HG02840 (cell line): ENCODE data around the gene PTPRE.

Experiments used
- ATAC-seq: cut with Tn5 transposase; IDR thresholded peaks from one replicate; pipeline ENCODE4 v1.9.1; 2021; ENCODE audit warnings: mild to moderate bottlenecking, moderate library complexity, moderate number of reproducible peaks; ENCODE audit not compliant: unreplicated experiment, low FRiP score

Gene PTPRE

DNA sequence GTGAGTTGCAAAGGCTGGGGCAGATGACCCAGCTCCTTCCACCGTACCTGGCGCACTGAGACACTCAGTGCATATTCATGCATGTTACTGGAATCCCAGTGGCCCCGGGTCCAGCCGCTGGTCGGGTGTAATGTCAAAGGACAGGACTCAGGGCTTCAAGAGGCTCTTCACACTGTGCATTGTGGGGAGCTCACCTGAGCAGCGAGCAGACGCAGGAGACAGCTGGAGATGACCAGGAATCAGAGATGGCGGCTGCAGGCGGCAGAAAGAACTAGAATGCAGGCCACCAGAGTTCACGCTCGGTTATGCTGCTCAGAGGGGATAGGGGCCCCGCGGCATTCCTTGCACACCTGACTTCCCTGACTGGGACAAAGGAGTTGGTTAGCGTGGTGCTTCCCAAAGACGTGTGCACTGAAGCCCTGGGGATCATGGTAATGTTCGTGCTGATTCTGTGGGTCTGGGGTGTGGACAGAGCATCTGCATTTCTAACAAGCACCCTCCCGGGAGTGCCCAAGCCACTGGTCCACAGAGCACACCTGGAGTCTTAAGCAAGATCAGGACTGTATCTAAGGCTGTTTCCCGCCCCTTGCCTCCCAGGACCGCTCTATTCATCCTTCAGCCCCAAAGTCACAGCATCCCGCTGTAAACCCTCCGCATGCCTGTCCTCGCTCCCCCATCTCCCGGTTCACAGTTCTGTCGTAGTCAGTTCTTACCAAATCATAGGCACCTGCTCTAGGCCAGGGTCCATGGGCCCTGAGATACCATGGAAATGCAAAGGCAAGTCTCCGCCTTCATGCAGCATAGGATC lies 148.4 kb downstream of the PTPRE start:
- ATAC-seq, result no peak

- no peak for ATAC-seq
These were observed 149.6 kb downstream of the PTPRE start for GRCh38 chr10:128056303-128057050.

GRCh38 chr10:128058106-128058749 lies 151.3 kb downstream of the PTPRE start:
- no peak for ATAC-seq

- no peak for ATAC-seq
These were observed 151.8 kb downstream of the PTPRE start for GRCh38 chr10:128058750-128059134.

DNA sequence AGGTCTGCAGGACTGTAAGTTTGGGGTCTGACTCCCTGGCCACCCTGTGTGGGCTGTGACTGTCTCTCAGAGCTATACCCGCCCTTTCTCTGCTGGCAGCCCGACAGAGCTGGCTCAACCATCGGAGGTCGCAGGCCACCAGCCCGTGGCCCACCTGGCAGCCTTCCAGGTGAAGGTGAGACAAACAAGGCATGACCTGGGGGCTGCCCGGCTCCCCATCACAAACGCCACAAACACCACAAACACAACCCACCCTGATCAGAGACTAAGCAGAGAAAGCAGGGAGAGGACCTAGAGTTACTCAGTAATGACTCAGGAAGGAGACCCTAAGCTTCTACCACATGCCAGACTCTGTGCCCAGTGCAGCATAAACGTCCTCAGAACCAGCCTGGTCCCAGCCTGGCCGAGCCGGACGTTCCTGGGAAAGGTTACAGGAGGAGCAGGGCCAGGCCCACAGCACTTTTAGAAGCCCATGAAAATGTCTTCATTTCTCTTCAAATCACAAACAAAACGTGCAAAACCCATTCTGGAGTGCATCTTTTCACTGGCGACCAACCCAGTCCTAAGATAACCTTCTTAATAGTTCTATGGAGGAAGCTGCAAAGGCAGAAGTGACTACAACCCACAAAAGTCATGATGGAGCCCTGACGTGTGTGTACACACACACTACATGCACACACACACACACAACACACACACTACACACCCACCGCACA lies 152.5 kb downstream of the PTPRE start:
- no peak for ATAC-seq

DNA sequence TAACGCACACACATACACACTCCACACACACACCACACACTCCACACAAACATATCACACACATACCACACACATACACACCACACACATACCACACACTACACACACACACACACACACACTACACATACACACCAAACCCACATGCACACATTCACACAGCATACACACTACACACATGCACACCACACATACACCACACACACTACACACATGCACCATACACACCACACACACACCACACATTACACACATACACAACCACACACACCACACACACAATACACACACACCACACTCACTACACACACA lies 153.0 kb downstream of the PTPRE start:
- ATAC-seq, result no peak

- no peak for ATAC-seq
These were observed 153.7 kb downstream of the PTPRE start for GRCh38 chr10:128060341-128061250.

GRCh38 chr10:128061306-128062300 lies 154.7 kb downstream of the PTPRE start:
- ATAC-seq, result no peak

DNA sequence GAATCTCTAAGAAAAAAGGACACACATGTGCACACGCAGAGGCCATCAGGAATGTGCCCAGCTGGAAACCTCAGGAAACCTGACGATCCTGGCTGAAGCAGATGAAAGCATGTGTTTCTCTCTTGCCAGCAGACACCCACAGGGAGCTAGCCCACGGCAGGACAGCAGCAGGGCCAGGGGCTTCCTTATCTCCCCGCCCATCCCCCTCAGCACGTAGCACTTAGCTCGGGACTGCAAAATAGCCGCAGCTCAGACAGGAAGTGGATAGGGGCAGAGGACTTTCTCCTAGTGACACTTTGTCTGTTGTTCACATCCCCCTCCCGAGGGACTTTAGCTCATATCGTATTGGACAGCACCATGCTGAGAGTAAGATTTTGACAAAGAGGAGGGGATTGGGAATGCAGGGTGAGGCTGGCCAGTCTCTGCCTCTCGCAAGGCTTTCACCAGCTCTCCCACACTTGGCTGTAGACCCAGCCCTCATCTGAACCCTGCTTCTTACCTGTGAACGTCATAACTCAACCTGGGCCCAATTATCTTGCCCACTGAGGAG lies 155.5 kb downstream of the PTPRE start:
- no peak for ATAC-seq

DNA sequence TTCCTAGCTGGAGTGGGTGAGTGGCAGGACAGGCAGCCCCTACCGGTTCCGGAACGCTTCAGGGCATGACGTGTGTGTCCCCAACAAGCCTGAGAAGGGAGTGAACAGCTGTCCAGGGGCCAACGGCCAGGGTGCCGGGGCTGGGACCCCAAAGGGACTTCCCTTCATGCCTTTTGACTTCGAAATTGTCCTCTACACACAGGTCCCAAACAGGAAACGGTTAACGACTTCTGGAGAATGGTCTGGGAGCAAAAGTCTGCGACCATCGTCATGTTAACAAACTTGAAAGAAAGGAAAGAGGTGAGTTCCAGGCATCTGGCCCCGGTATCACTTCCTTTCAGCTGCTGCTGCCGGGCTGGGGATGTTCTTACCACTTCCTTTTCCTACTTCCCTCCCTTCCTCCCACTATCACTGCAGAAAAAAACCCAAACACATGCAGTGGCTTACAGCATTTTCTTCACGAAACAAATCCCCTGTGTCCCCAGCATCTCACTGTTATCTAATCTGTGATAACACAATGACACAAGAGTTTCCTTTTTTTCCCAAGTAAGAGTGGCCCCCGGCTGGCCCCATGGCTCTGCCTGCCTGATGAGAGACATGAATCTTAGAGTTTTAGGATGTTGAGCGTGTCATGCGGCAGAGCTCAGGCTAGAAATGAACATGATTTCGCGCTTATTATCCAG lies 156.1 kb downstream of the PTPRE start:
- ATAC-seq, result peak; percentile 52

- peak; percentile 34 for ATAC-seq
These were observed 156.8 kb downstream of the PTPRE start for GRCh38 chr10:128063736-128064107.

DNA sequence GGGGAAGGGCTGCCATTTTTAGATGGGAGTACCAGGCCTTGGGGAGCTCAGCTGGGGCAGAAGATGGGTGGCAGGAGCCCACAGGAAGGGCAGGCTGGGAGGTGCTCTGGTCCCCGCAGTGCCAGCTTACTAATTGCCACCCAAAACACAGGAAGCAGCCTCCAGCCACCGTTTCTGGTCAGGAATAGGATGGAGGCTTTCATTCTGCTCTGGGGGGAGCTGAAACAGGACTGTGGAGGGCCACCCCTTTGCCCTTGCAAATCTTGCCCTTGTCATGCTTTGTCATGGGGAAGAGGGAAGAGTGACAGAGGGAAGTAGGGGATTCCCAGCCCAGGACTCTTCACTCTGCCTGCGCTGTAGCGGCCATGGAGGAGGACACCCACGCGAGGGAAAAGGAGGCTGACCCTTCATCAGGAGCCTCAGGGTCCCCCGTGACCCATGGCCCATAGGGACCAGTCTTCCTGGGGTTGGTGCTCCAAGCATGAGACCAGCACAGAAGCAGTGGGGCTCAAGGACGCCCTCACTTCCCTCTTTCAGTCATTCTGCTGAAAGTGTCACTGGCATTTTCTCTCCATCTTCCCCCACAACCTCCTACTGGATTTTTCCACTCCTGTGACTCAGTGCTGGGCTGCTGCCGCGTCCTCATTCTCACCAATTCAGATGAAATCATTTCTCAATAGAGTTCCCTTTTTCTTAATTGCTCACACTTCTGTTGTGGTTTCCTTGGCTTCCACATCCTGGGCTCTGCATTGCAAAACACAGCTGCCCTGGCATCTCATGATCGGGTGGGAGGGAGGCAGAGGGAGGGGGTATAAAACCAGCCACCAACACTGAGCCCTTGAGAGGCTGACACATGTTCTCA lies 157.4 kb downstream of the PTPRE start:
- ATAC-seq, result peak; percentile 35

GRCh38 chr10:128064970-128065580 lies 158.2 kb downstream of the PTPRE start:
- peak; percentile 31 for ATAC-seq

DNA sequence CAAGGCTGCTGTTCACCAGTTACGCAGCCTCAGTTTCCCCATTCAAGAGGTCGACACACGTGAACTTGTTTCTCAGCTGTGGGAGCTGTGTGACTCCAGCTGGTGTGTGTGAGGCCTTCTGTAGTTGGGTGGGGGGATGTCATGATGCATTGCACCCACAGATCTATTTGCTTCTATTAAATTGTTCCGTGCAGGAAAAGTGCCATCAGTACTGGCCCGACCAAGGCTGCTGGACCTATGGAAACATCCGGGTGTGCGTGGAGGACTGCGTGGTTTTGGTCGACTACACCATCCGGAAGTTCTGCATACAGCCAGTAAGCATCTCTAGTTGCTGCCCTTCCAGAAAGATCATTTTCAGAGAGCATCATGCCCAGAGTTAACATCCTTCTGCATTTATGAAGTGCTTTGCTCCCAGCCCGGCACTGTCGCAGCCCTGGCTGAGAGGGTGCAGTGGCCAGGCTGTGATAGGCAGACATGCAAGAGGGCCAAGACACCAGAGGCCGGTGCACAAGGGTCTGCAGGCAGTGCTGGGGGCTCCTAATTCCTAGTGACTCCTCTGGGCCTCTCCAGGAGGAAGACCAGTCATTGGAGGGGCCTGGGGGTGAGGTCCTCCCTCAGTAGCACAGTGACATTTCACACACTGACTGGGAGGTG lies 159.1 kb downstream of the PTPRE start:
- ATAC-seq, result no peak

DNA sequence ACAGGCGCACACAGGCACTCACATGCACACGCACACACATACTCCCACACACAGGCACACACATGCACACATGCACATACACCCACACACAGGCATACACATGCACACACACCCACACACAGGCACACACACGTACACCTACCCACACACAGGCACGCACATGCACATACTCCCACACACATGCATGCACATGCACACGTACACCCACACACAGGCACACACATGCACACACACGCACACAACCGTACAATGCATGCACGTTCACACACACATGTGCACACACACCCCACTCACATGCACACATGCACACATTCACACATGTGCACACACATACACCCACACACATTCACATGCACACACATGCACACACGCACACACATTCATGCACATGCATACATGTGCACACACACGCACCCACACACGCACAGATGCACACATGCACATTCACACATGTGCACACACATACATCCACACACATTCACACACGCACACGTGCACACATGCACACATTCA lies 160.0 kb downstream of the PTPRE start:
- ATAC-seq, result no peak
